T-helper 17 cell (primary cell): ENCODE results near the gene MIPOL1. TPM values are rescaled to one million over a fixed set of nuclear protein-coding genes. Genes with fewer than 3 reads are reported as not detected.
"Not testable (repeated sequence)": the region's sequence is repeated elsewhere in the genome, so short reads cannot be mapped to it uniquely, and the experiment has no call there.

Experiments used
- ATAC-seq: fragments of 150-1000 bp; cut with Tn5 transposase; 2 replicates; pipeline ENCODE4 v1.10.0; 2021; ENCODE audit warnings: mild to moderate bottlenecking, moderate library complexity
- DNase-seq, 3 donors: peaks; one replicate each; pipeline versions ENCODE4 v3.0.0 to v3.0.0-alpha.2; 2020 to 2021
- H3K9me3 ChIP-seq: one replicate; pipeline ENCODE4 v1.7.0; 2013; ENCODE audit warnings: low read length, mild to moderate bottlenecking; ENCODE audit not compliant: control insufficient read depth, poor library complexity, severe bottlenecking
- H3K27ac Mint-ChIP-seq: one replicate; pipeline ENCODE4 v1.8.0; 2022; ENCODE audit warnings: mild to moderate bottlenecking, moderate library complexity, mixed read lengths
- H3K27me3 Mint-ChIP-seq: one replicate; pipeline ENCODE4 v1.8.0; 2022; ENCODE audit warnings: mixed read lengths
- H3K36me3 Mint-ChIP-seq: one replicate; pipeline ENCODE4 v1.8.0; 2022; ENCODE audit warnings: low read depth, mixed read lengths
- H3K4me1 Mint-ChIP-seq: one replicate; pipeline ENCODE4 v1.8.0; 2022; ENCODE audit warnings: mild to moderate bottlenecking, mixed read lengths
- H3K4me3 Mint-ChIP-seq: one replicate; pipeline ENCODE4 v1.8.0; 2022; ENCODE audit warnings: mild to moderate bottlenecking, moderate library complexity, mixed read lengths
- total RNA-seq, 4 donors: library from RNA in 2 of 4; stranded (reverse) in 2 of 4; gene quantifications; one replicate each; pipeline ENCODE4 v1.2.3 and lab custom pipeline; 2022 to 2026

Gene MIPOL1
- total RNA-seq, 2 donors from 2014 or later, result 0.32 to 0.73 TPM

DNA sequence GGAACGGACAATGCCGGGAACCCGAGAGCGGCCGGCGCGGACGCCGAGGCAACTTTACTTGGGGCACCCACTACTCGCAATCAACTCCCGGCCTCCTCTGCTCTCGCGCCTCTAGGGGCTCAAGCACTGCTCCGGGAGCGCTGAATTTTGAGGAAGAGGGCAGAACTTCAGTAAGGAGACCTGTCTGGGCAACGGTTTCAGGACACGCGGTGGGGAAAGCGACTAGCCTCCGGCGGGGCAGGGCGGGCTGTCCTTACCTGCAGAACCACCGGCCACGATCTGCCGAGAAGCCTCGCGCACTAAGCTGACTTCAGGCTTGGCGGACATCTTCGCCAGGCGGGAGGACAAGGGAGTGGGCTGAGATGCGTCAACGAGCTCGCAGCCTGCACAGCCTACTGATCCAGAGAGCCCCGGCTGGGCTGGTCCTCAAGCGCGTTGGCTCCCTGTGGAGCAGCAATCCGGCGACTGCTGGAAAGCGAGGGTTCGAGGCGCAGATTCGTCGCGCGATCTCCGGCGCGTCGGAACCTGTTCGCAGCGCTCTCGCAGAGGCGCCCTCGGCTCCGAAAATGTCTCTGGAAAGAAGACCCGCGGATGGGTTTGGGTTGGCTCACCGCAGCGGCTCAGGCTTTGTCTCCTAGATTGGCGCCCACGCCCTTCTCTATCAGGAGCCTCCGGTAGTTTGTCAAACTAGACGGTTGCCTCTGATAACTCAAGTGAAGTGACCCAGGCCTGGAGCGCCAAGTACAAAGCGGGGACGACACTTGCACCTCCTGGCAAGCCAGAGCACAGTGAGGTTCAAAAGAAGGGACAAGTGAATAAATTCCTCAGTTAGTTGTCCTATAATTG is 25.5 kb upstream of the MIPOL1 start, which contains the start of gene SLC25A21:
Gene SLC25A21 (minus strand): TSS at position 583 of the 846 bp plus-strand sequence.
- no peaks in the 10 kb centered on the region for H3K9me3 ChIP-seq
- Mint-ChIP-seq H3K27ac (no peak within 1 kb of the TSS), H3K4me3 (no peak within 1 kb of the TSS), H3K27me3 (peaks cover 6% of the 10 kb centered on the region), H3K36me3 (no peaks in the 10 kb centered on the region), H3K4me1 (no peaks in the 10 kb centered on the region)
- ATAC-seq, result no peak
- no peak for DNase-seq

DNA sequence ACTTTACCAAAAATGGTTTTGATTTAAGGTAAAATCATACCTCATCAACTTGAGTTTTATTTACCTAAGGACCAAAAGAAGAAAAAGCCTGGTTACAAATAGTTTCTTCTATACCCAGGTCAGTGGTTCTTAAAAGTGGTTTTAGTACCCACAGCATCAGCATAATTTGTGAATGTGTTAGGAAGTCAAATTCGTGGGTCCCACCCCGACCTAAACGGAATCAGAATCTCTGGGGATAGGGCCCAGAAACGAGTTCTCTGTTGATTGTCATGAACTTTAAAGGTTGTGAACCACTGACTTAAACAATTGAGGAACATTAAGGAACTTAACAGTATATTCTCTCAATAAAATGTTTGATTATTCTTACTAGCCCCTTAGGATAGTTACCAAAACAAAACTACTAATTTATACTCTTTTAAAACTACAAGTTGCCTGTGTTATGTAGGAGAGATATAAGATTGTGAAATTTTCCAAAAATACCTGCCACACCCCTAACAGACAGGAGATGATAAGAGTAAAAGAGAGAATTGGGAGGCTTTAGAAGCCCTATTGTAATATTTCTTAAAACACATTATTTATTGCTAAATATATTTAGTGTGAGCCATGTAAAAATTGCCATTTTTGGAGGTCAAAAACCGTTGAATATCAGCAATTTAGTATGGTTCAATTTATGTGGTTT is 24.7 kb upstream of the MIPOL1 start:
- H3K9me3 ChIP-seq, result no peaks in the 10 kb centered on the region
- Mint-ChIP-seq H3K27ac (no peak overlapping the region), H3K4me1 (no peaks in the 10 kb centered on the region), H3K36me3 (no peaks in the 10 kb centered on the region), H3K27me3 (peaks cover 6% of the 10 kb centered on the region), H3K4me3 (no peak overlapping the region)
- no peak for DNase-seq
- ATAC-seq, result no peak

- no peak overlapping the region for H3K27ac Mint-ChIP-seq
- ATAC-seq, result no peak
- H3K4me3 Mint-ChIP-seq, result no peak overlapping the region
- H3K36me3 Mint-ChIP-seq, result no peaks in the 10 kb centered on the region
- no peaks in the 10 kb centered on the region for H3K27me3 Mint-ChIP-seq
- H3K4me1 Mint-ChIP-seq, result no peaks in the 10 kb centered on the region
- H3K9me3 ChIP-seq, result no peaks in the 10 kb centered on the region
- DNase-seq, result no peak
These were observed 17.7 kb upstream of the MIPOL1 start for GRCh38 chr14:37179896-37180502.

GRCh38 chr14:37180886-37181285 is 16.9 kb upstream of the MIPOL1 start:
- DNase-seq, H3K4me1 Mint-ChIP-seq, H3K9me3 ChIP-seq, ATAC-seq, H3K4me3 Mint-ChIP-seq, H3K36me3 Mint-ChIP-seq, H3K27me3 Mint-ChIP-seq, H3K27ac Mint-ChIP-seq: not testable (repeated sequence)

- Mint-ChIP-seq H3K36me3 (no peaks in the 10 kb centered on the region), H3K27me3 (no peaks in the 10 kb centered on the region), H3K27ac (no peak overlapping the region), H3K4me3 (no peak overlapping the region), H3K4me1 (no peaks in the 10 kb centered on the region)
- no peaks in the 10 kb centered on the region for H3K9me3 ChIP-seq
- no peak for ATAC-seq
- DNase-seq, result no peak
These were observed 16.3 kb upstream of the MIPOL1 start for GRCh38 chr14:37181441-37181840.

GRCh38 chr14:37184520-37184919 is 13.2 kb upstream of the MIPOL1 start:
- not testable (repeated sequence) for H3K27ac Mint-ChIP-seq, DNase-seq, H3K9me3 ChIP-seq, ATAC-seq, H3K4me1 Mint-ChIP-seq, H3K36me3 Mint-ChIP-seq, H3K27me3 Mint-ChIP-seq, H3K4me3 Mint-ChIP-seq

GRCh38 chr14:37185670-37186069 is 12.1 kb upstream of the MIPOL1 start:
- no peaks in the 10 kb centered on the region for H3K9me3 ChIP-seq
- no peaks in the 10 kb centered on the region for H3K27me3 Mint-ChIP-seq
- H3K36me3 Mint-ChIP-seq, result no peaks in the 10 kb centered on the region
- no peak overlapping the region for H3K4me3 Mint-ChIP-seq
- H3K27ac Mint-ChIP-seq, result no peak overlapping the region
- no peak for ATAC-seq
- no peaks in the 10 kb centered on the region for H3K4me1 Mint-ChIP-seq
- no peak for DNase-seq

- no peaks in the 10 kb centered on the region for H3K27me3 Mint-ChIP-seq
- ATAC-seq, result no peak
These were observed 10.9 kb upstream of the MIPOL1 start for GRCh38 chr14:37186865-37187264.

GRCh38 chr14:37187294-37187693 is 10.4 kb upstream of the MIPOL1 start:
- Mint-ChIP-seq H3K36me3 (peaks cover 2% of the 10 kb centered on the region), H3K4me1 (no peaks in the 10 kb centered on the region), H3K27ac (no peak overlapping the region), H3K4me3 (no peak overlapping the region), H3K27me3 (no peaks in the 10 kb centered on the region)
- DNase-seq (no peak), ATAC-seq (no peak)
- no peaks in the 10 kb centered on the region for H3K9me3 ChIP-seq

More at GRCh38 chr14:37186865-37187264, 10.9 kb upstream of the MIPOL1 start:
- DNase-seq, result no peak
- Mint-ChIP-seq H3K36me3 (peaks cover under 1% of the 10 kb centered on the region), H3K27ac (no peak overlapping the region), H3K4me3 (no peak overlapping the region), H3K4me1 (no peaks in the 10 kb centered on the region)
- H3K9me3 ChIP-seq, result no peaks in the 10 kb centered on the region

GRCh38 chr14:37187840-37188577 is 9.7 kb upstream of the MIPOL1 start:
- DNase-seq, H3K27ac Mint-ChIP-seq, H3K36me3 Mint-ChIP-seq, H3K4me1 Mint-ChIP-seq, H3K27me3 Mint-ChIP-seq, ATAC-seq, H3K4me3 Mint-ChIP-seq, H3K9me3 ChIP-seq: not testable (repeated sequence)

DNA sequence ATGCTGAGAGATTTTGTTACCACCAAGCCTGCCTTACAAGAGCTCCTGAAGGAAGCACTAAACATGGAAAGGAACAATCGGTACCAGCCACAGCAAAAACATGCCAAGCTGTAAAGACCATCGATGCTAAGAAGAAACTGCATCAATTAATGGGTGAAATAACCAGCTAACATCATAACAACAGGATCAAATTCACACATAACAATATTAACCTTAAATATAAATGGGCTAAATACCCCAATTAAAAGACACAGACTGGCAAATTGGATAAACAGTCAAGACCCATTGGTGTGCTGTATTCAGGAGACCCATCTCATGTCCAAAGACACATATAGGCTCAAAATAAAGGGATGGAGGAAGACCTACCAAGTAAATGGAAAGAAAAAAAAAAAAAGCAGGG is 8.0 kb upstream of the MIPOL1 start:
- H3K27me3 Mint-ChIP-seq, result not testable (repeated sequence)

GRCh38 chr14:37194698-37195097 is 3.0 kb upstream of the MIPOL1 start:
- DNase-seq, result no peak
- Mint-ChIP-seq H3K27me3 (peaks cover 7% of the 10 kb centered on the region), H3K36me3 (peaks cover 2% of the 10 kb centered on the region), H3K4me3 (no peak overlapping the region), H3K4me1 (peaks cover 4% of the 10 kb centered on the region), H3K27ac (no peak overlapping the region)
- H3K9me3 ChIP-seq, result no peaks in the 10 kb centered on the region
- no peak for ATAC-seq

More for the DNA sequence above, 8.0 kb upstream of the MIPOL1 start:
- DNase-seq, H3K4me1 Mint-ChIP-seq, H3K9me3 ChIP-seq, ATAC-seq, H3K27ac Mint-ChIP-seq, H3K36me3 Mint-ChIP-seq, H3K4me3 Mint-ChIP-seq: not testable (repeated sequence)

DNA sequence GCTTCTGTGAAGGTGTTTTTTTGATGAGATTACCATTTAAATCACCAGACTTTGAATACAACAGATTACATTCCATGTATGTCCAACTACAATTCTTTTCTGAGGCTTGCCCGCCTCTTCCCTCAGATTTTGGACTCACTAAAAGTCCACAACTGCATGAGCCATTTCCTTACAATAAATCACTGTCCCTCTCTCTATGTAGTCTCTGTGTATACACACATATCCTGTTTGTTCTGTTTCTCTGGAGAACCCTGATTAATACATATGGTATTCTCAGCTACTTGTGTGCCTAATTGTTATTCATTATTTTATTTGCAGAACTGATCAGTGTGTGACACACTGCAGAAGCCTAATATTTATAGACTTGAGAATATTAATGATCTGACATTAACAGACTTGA is 2.4 kb upstream of the MIPOL1 start:
- H3K9me3 ChIP-seq, result no peaks in the 10 kb centered on the region
- Mint-ChIP-seq H3K4me1 (peaks cover 4% of the 10 kb centered on the region), H3K4me3 (no peak overlapping the region), H3K27ac (no peak overlapping the region), H3K27me3 (peaks cover 7% of the 10 kb centered on the region), H3K36me3 (peaks cover 2% of the 10 kb centered on the region)
- ATAC-seq, result no peak
- no peak for DNase-seq
